Keratinocyte (primary cell): ENCODE results near the gene PHF8. TPM values are rescaled to one million over a fixed set of nuclear protein-coding genes. Genes with fewer than 3 reads are reported as not detected.

Source experiments
- DNase-seq: peaks from one replicate; pipeline ENCODE4 v3.0.0-alpha.2; 2011; ENCODE audit warnings: low read depth, missing footprints, low spot score
- FAIRE-seq: peaks from 2 replicates; lab custom pipeline; 2011; peaks lifted over from hg19 to GRCh38; lab: Jason Lieb, UNC
- H2AFZ ChIP-seq: 2 replicates; pipeline ENCODE4 v1.6.0; 2012; ENCODE audit warnings: low read length, control low read depth, inconsistent platforms; ENCODE audit not compliant: control insufficient read depth
- H3K27ac ChIP-seq: 2 replicates; pipeline ENCODE4 v1.5.1; 2011; ENCODE audit warnings: low read length; ENCODE audit not compliant: control insufficient read depth, insufficient read depth
- H3K27me3 ChIP-seq: 3 replicates; pipeline ENCODE4 v1.6.0; 2011; ENCODE audit warnings: low read length; ENCODE audit not compliant: control insufficient read depth, insufficient read depth; ENCODE audit errors: extremely low read depth
- H3K36me3 ChIP-seq, 2 experiments: 2 replicates in 1 of 2; 3 replicates in 1 of 2; pipeline ENCODE4 v1.5.1; 2011; ENCODE audit warnings: low read length in 2 of 2, mild to moderate bottlenecking in 1 of 2; ENCODE audit not compliant: control insufficient read depth in 2 of 2, insufficient read depth in 2 of 2; ENCODE audit errors: extremely low read depth in 1 of 2
- H3K4me1 ChIP-seq: 3 replicates; pipeline ENCODE4 v1.5.1; 2011; ENCODE audit warnings: low read length; ENCODE audit not compliant: control insufficient read depth, insufficient read depth; ENCODE audit errors: extremely low read depth
- H3K4me2 ChIP-seq: 3 replicates; pipeline ENCODE4 v1.6.0; 2011; ENCODE audit warnings: low read depth, low read length; ENCODE audit not compliant: control insufficient read depth, insufficient read depth; ENCODE audit errors: extremely low read depth
- H3K4me3 ChIP-seq, 3 experiments: fragments of 200-600 bp in 1 of 3; sonication (generic) in 1 of 3; 2 replicates in 2 of 3; 3 replicates in 1 of 3; pipeline ENCODE4 v1.5.1; 2011 to 2016; ENCODE audit warnings: low read length in 3 of 3, mild to moderate bottlenecking in 3 of 3, control low read depth in 2 of 3, inconsistent platforms in 1 of 3, low read depth in 1 of 3, mixed read lengths in 1 of 3, mixed run types in 1 of 3, moderate library complexity in 1 of 3; ENCODE audit not compliant: control insufficient read depth in 2 of 3, insufficient read depth in 2 of 3; ENCODE audit errors: extremely low read depth in 1 of 3
- H3K79me2 ChIP-seq: 2 replicates; pipeline ENCODE4 v1.6.0; 2012; ENCODE audit warnings: low read length; ENCODE audit not compliant: control insufficient read depth, insufficient read depth
- H3K9ac ChIP-seq: 3 replicates; pipeline ENCODE4 v1.6.0; 2011; ENCODE audit warnings: low read length; ENCODE audit not compliant: control insufficient read depth, insufficient read depth; ENCODE audit errors: extremely low read depth
- H3K9me1 ChIP-seq: 3 replicates; pipeline ENCODE4 v1.6.0; 2011; ENCODE audit warnings: low read length; ENCODE audit not compliant: control insufficient read depth, insufficient read depth; ENCODE audit errors: extremely low read depth
- H3K9me3 ChIP-seq: 2 replicates; pipeline ENCODE4 v1.5.1; 2012; ENCODE audit warnings: low read depth, low read length; ENCODE audit not compliant: control insufficient read depth
- H4K20me1 ChIP-seq: 3 replicates; pipeline ENCODE4 v1.6.0; 2011; ENCODE audit warnings: low read length; ENCODE audit not compliant: control insufficient read depth, insufficient read depth; ENCODE audit errors: extremely low read depth
- CTCF ChIP-seq, 3 experiments: IDR thresholded peaks in 1 of 3; conservative IDR thresholded peaks in 1 of 3; optimal IDR thresholded peaks in 1 of 3; 2 replicates in 2 of 3; 3 replicates in 1 of 3; pipeline versions ENCODE3 to v1.5.1; 2011; ENCODE audit warnings: low read length in 3 of 3, mild to moderate bottlenecking in 3 of 3, moderate library complexity in 2 of 3, control low read depth in 1 of 3, inconsistent platforms in 1 of 3; ENCODE audit not compliant: insufficient read depth in 2 of 3; ENCODE audit errors: extremely low read depth in 1 of 3
- EZH2 ChIP-seq: IDR thresholded peaks from one replicate; pipeline ENCODE4 v1.6.1; 2012; ENCODE audit warnings: inconsistent platforms, mild to moderate bottlenecking, low read length, moderate library complexity
- dilution Hi-C: fragments of 300-500 bp; cut with MboI; formaldehyde crosslinking; loops from one replicate; pipeline ENCODE4 v1.7.0; 2020; ENCODE audit warnings: low sequenced_read_pairs; ENCODE audit not compliant: extremely low pct_ligation_motif_present
- polyA plus RNA-seq, 5 experiments: library from polyadenylated mRNA; depleted of rRNA in 3 of 5; stranded (reverse) in 3 of 5; stranded (forward) in 1 of 5; unstranded in 1 of 5; fragments of >200 nt; gene quantifications; 1 replicate in 1 of 5; 2 replicates in 3 of 5; 3 replicates in 1 of 5; pipeline versions ENCODE4 v1.2.1 to v1.2.3, GENCODE V29; 2011 to 2012; ENCODE audit warnings: missing spikeins in 2 of 5, low read depth in 1 of 5, low replicate concordance in 1 of 5

PHF8 gene
- polyA plus RNA-seq, 1 donor (not counting 4 experiments of a cell fraction or from before 2014, with no cell fraction given): 5.9 TPM

- no peak overlapping the region for H3K27ac ChIP-seq
- H3K27me3 ChIP-seq: no peaks in the 10 kb centered on the region
- H3K36me3 ChIP-seq: no peaks in the 10 kb centered on the region
- no peak overlapping the region for H3K4me2 ChIP-seq
- no peak overlapping the region for H3K4me3 ChIP-seq
- H3K4me1 ChIP-seq: peaks cover 2% of the 10 kb centered on the region
- dilution Hi-C loops: no loop called here
- H2AFZ ChIP-seq: no peak overlapping the region
- FAIRE-seq: no peak
- no peak for TF ChIP-seq EZH2
- TF ChIP-seq CTCF (optimal IDR thresholded peaks at IDR 0.05 in 1 of 3, IDR thresholded peaks at IDR 0.05 in 1 of 3, conservative IDR thresholded peaks at IDR 0.05 in 1 of 3; ENCODE audit: extremely low read depth in 1 of 3, insufficient read depth in 2 of 3, low read length in 3 of 3): no peak
- no peaks in the 10 kb centered on the region for H3K79me2 ChIP-seq
- no peaks in the 10 kb centered on the region for H4K20me1 ChIP-seq
- no peaks in the 10 kb centered on the region for H3K9me1 ChIP-seq
- H3K9ac ChIP-seq: no peak overlapping the region
- DNase-seq: no peak
- no peaks in the 10 kb centered on the region for H3K9me3 ChIP-seq
Observed at GRCh38 chrX:54049801-54050200, 5.5 kb upstream of the PHF8 start.

GRCh38 chrX:54048412-54048811, 4.1 kb upstream of the PHF8 start:
- Histone ChIP-seq H4K20me1 (no peaks in the 10 kb centered on the region), H3K4me2 (no peak overlapping the region), H2AFZ (no peak overlapping the region), H3K4me1 (peaks cover 2% of the 10 kb centered on the region), H3K27me3 (no peaks in the 10 kb centered on the region), H3K9ac (no peak overlapping the region), H3K9me3 (no peaks in the 10 kb centered on the region), H3K4me3 (no peak overlapping the region), H3K36me3 (no peaks in the 10 kb centered on the region), H3K9me1 (no peaks in the 10 kb centered on the region), H3K79me2 (peaks cover 3% of the 10 kb centered on the region), H3K27ac (no peak overlapping the region)
- FAIRE-seq (no peak), DNase-seq (no peak)
- dilution Hi-C loops: no loop called here
- TF ChIP-seq EZH2 (no peak), CTCF (optimal IDR thresholded peaks at IDR 0.05 in 1 of 3, IDR thresholded peaks at IDR 0.05 in 1 of 3, conservative IDR thresholded peaks at IDR 0.05 in 1 of 3; ENCODE audit: extremely low read depth in 1 of 3, insufficient read depth in 2 of 3, low read length in 3 of 3) (no peak)
